Thyroid gland (tissue), 4 donors: ENCODE measurements around the gene SOST.

Experiments
- POLR2A ChIP-seq, 2 donors: fragments of 450-650 bp; IDR thresholded peaks; one replicate each; pipeline ENCODE4 v1.6.1; 2017; ENCODE audit warnings: antibody characterized with exemption in 2 of 2, mild to moderate bottlenecking in 2 of 2, moderate library complexity in 1 of 2
- TF ChIP-seq, protein P1 (sequence below), 6 experiments: fragments of 200-600 bp in 3 of 6; fragments of 450-650 bp in 3 of 6; sonication (generic) in 3 of 6; IDR thresholded peaks; one replicate each; pipeline ENCODE4 v1.5.1; 2016 to 2019; ENCODE audit warnings: antibody characterized with exemption in 6 of 6, mild to moderate bottlenecking in 2 of 6, inconsistent platforms in 1 of 6, moderate library complexity in 1 of 6

DNA sequence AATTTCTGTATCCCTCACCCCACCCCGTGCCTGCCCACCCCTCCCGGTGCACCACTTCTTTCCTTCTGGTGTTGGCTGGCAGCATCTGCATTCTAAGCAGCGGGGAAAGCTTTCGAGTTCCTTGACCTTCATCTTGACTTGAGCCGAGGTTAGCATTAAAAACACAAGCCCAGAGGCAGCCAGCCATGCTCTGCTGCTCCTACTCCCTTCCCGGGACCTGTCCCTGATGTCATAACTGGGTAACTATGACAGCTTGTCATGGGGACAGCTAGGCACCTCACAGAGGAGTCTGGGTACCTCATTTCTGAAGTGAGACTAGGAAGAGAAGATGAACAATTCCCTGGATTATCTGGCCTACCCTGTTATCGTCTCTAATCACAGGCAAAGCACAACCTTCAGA is 21.5 kb upstream of the SOST start, which contains the start of gene CFAP97D1:
- TF ChIP-seq POLR2A (IDR thresholded peaks at IDR 0.05): no peak
- TF ChIP-seq, protein P1, sequence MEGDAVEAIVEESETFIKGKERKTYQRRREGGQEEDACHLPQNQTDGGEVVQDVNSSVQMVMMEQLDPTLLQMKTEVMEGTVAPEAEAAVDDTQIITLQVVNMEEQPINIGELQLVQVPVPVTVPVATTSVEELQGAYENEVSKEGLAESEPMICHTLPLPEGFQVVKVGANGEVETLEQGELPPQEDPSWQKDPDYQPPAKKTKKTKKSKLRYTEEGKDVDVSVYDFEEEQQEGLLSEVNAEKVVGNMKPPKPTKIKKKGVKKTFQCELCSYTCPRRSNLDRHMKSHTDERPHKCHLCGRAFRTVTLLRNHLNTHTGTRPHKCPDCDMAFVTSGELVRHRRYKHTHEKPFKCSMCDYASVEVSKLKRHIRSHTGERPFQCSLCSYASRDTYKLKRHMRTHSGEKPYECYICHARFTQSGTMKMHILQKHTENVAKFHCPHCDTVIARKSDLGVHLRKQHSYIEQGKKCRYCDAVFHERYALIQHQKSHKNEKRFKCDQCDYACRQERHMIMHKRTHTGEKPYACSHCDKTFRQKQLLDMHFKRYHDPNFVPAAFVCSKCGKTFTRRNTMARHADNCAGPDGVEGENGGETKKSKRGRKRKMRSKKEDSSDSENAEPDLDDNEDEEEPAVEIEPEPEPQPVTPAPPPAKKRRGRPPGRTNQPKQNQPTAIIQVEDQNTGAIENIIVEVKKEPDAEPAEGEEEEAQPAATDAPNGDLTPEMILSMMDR (IDR thresholded peaks at IDR 0.05): no peak
